ENCODE results near the gene FKBP11. TPM values are rescaled to one million over a fixed set of nuclear protein-coding genes. Genes with fewer than 3 reads are reported as not detected.

Gene FKBP11
- total and polyA plus RNA-seq, 2 of the 8 experiments (the other 6 are each of a cell fraction or from before 2014, with no cell fraction given) = 45.7 to 65.1 TPM

DNA sequence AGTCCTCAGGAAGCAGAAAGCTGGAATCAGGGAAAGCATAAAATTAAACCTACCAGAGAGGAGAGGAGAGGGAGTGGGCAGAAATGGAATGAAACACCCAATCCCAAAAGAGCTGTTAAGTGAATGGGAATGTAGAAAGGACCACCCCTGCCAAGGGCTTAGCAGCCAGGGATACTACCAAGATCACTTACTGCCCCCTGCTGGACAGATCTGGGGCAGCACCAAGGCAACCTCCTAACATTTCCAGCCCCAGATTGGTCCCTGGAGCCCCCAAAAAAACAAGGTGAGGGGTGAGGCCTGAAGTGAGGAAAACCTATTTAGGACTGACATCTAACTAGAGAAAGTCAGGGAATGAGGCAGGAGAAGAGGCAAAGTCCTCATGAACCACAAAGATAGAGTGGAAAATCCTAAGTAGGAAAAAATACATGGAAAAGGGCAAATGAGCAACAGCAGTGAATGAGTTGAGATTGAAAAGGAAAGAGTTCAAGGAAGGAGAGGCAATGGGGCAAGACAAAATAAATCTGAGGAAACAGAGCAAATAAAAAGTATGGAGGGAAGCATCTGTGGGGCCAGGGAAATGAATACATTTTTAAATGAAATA is 11.2 kb upstream of the FKBP11 start:
- Histone ChIP-seq H3K9ac (replicated peaks in 1 of 4; ENCODE audit: extremely low read depth in 1 of 4, low read depth in 3 of 4, low read length in 3 of 4) (no peak overlapping the region), H2BK20ac (ENCODE audit: low read length) (no peak overlapping the region), H3K27me3 (replicated peaks in 1 of 4; ENCODE audit: control insufficient read depth in 3 of 4, extremely low read depth in 1 of 4, insufficient read depth in 3 of 4, low read length in 3 of 4) (no peaks in the 10 kb centered on the region), H3K18ac (ENCODE audit: extremely low read depth, low read length) (no peak overlapping the region), H3K4ac (replicated peaks; ENCODE audit: insufficient read length, low read depth, low read length) (no peak overlapping the region), H3K4me1 (replicated peaks in 1 of 4; ENCODE audit: control insufficient read depth in 3 of 4, insufficient read depth in 4 of 4, low read length in 3 of 4) (no peaks in the 10 kb centered on the region), H3K23me2 (ENCODE audit: low read depth, low read length) (no peaks in the 10 kb centered on the region), H2AFZ (ENCODE audit: low read length) (no peak overlapping the region), H3K4me2 (ENCODE audit: insufficient read depth in 1 of 2, low read depth in 2 of 2, low read length in 2 of 2) (no peak overlapping the region), H2BK12ac (ENCODE audit: low read depth, low read length) (no peak overlapping the region), H4K8ac (ENCODE audit: extremely low read depth, insufficient read depth, low read length) (no peak overlapping the region), H3K9me3 (ENCODE audit: insufficient read depth in 2 of 2, low read depth in 1 of 2, low read length in 1 of 2) (no peaks in the 10 kb centered on the region), H3K14ac (ENCODE audit: insufficient read length) (no peak overlapping the region), H4K5ac (ENCODE audit: insufficient read length, low read depth, low read length) (no peak overlapping the region), H2BK5ac (ENCODE audit: low read depth, low read length) (no peak overlapping the region), H2BK120ac (replicated peaks; ENCODE audit: low read depth, low read length) (no peak overlapping the region), H3K79me1 (ENCODE audit: low read depth, low read length) (no peaks in the 10 kb centered on the region), H4K91ac (replicated peaks; ENCODE audit: insufficient read length, low read length) (no peak overlapping the region), H3K23ac (ENCODE audit: insufficient read length) (no peak overlapping the region), H2BK15ac (ENCODE audit: low read length) (no peak overlapping the region), H3K36me3 (ENCODE audit: control insufficient read depth in 2 of 4, insufficient read depth in 4 of 4, low read length in 3 of 4) (peaks cover 33 to 82% (median 57%) of the 10 kb centered on the region in 4 experiments), H3K79me2 (ENCODE audit: control insufficient read depth in 1 of 2, insufficient read depth in 2 of 2, low read length in 2 of 2) (peaks cover 0 to 5% of the 10 kb centered on the region in 2 experiments; a peak in 1 of 4 replicates), H3K4me3 (ENCODE audit: extremely low read depth in 1 of 4, insufficient read depth in 2 of 4, low read depth in 3 of 4, low read length in 4 of 4) (no peak overlapping the region), H3K56ac (replicated peaks; ENCODE audit: insufficient read length, low read depth, low read length) (no peak overlapping the region), H3K27ac (ENCODE audit: low read depth, low read length) (no peak overlapping the region), H2AK5ac (ENCODE audit: low read depth, low read length) (no peak overlapping the region), H4K20me1 (replicated peaks in 1 of 2; ENCODE audit: control insufficient read depth in 1 of 2, insufficient read depth in 2 of 2, low read length in 2 of 2) (peaks cover 14 to 29% of the 10 kb centered on the region in 2 experiments)
- CTCF ChIA-PET (ENCODE audit: partially characterized antibody) = interaction anchor here (0.6 to 20.2 kb wide), 37 partner anchors 11 to 367 kb away, joined by 3 to 280 read pairs (median 4); partner anchors contain the start of genes ARF3, DDN, DDX23 and FKBP11
- DNase-seq (ENCODE audit: low read depth in 1 of 2, low spot score in 2 of 2) (peak; percentile 63 to 97), FAIRE-seq (peak; percentile 66)
- no peak for TF ChIP-seq TCF12 (IDR thresholded peaks at IDR 0.05; ENCODE audit: low read depth, low read length)
- TF ChIP-seq RAD21 (IDR thresholded peaks at IDR 0.05 in 1 of 2, conservative IDR thresholded peaks at IDR 0.05 in 1 of 2; ENCODE audit: low read depth in 2 of 2, low read length in 2 of 2) = peak; percentile 67 to 72
- TF ChIP-seq CTCF (IDR thresholded peaks at IDR 0.05; ENCODE audit: control extremely low read depth in 1 of 3, insufficient read depth in 1 of 3, low read depth in 1 of 3, low read length in 3 of 3) = peak; percentile 84 to 97 (median 93)
- POLR2A ChIA-PET (ENCODE audit: partially characterized antibody) = interaction anchor here (1.0 to 8.6 kb wide), 13 partner anchors 8 to 85 kb away, joined by 3 to 49 read pairs (median 5); partner anchors contain the start of genes ARF3, DDX23, FKBP11 and RND1

All from H1 (cell line).